ENCODE results near the gene PPRC1.

GRCh38 chr10:102152545-102152890 lies 19.7 kb downstream of the PPRC1 start:
- TF ChIP-seq, protein P1, sequence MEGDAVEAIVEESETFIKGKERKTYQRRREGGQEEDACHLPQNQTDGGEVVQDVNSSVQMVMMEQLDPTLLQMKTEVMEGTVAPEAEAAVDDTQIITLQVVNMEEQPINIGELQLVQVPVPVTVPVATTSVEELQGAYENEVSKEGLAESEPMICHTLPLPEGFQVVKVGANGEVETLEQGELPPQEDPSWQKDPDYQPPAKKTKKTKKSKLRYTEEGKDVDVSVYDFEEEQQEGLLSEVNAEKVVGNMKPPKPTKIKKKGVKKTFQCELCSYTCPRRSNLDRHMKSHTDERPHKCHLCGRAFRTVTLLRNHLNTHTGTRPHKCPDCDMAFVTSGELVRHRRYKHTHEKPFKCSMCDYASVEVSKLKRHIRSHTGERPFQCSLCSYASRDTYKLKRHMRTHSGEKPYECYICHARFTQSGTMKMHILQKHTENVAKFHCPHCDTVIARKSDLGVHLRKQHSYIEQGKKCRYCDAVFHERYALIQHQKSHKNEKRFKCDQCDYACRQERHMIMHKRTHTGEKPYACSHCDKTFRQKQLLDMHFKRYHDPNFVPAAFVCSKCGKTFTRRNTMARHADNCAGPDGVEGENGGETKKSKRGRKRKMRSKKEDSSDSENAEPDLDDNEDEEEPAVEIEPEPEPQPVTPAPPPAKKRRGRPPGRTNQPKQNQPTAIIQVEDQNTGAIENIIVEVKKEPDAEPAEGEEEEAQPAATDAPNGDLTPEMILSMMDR (IDR thresholded peaks at IDR 0.05; ENCODE audit: low read length) = no peak
- no peak for TF ChIP-seq EZH2 (IDR thresholded peaks at IDR 0.05; ENCODE audit: borderline replicate concordance, low read length)
